ENCODE results near the gene SNCB.
"Not testable (repeated sequence)": the region's sequence is repeated elsewhere in the genome, so short reads cannot be mapped to it uniquely, and the experiment has no call there.

SNCB gene

GRCh38 chr5:176624142-176624541 lies 6.2 kb downstream of the SNCB start:
- no peak for DNase-seq (ENCODE audit: low read depth)

- no peak for DNase-seq (ENCODE audit: low read depth)
Measured at GRCh38 chr5:176621661-176622079, 8.7 kb downstream of the SNCB start.

- DNase-seq (ENCODE audit: low read depth): no peak
Measured at GRCh38 chr5:176620333-176620981, 9.9 kb downstream of the SNCB start.

- DNase-seq (ENCODE audit: low read depth): no peak
Measured at GRCh38 chr5:176619569-176620332, 10.6 kb downstream of the SNCB start.

GRCh38 chr5:176619203-176619568 lies 11.1 kb downstream of the SNCB start:
- DNase-seq (ENCODE audit: low read depth): peak; percentile 59

- DNase-seq (ENCODE audit: low read depth): no peak
Measured at GRCh38 chr5:176618783-176619182, 11.6 kb downstream of the SNCB start.

- DNase-seq (ENCODE audit: low read depth): no peak
Measured at GRCh38 chr5:176616511-176616910, 13.8 kb downstream of the SNCB start.

GRCh38 chr5:176614805-176615478 lies 15.4 kb downstream of the SNCB start:
- DNase-seq (ENCODE audit: low read depth): no peak

- no peak for DNase-seq (ENCODE audit: low read depth)
Measured at GRCh38 chr5:176612855-176613254, 17.5 kb downstream of the SNCB start.

GRCh38 chr5:176612008-176612407 lies 18.3 kb downstream of the SNCB start:
- DNase-seq (ENCODE audit: low read depth): no peak

- DNase-seq (ENCODE audit: low read depth): no peak
Measured at GRCh38 chr5:176611435-176611834, 18.9 kb downstream of the SNCB start.

GRCh38 chr5:176610435-176610773 lies 19.9 kb downstream of the SNCB start:
- DNase-seq (ENCODE audit: low read depth): no peak

GRCh38 chr5:176609724-176610434 lies 20.5 kb downstream of the SNCB start, which contains the start of gene GPRIN1:
TSS of gene GPRIN1 (minus strand) at chr5:176610156. CDS start at chr5:176599834, 10,322 bp downstream.
- DNase-seq (ENCODE audit: low read depth): no peak

- no peak for DNase-seq (ENCODE audit: low read depth)
Measured at GRCh38 chr5:176608937-176609723, 21.2 kb downstream of the SNCB start.

GRCh38 chr5:176608142-176608705 lies 22.1 kb downstream of the SNCB start:
- no peak for DNase-seq (ENCODE audit: low read depth)

- DNase-seq (ENCODE audit: low read depth): no peak
Measured at GRCh38 chr5:176606875-176607274, 23.5 kb downstream of the SNCB start.

GRCh38 chr5:176606032-176606431 lies 24.3 kb downstream of the SNCB start:
- DNase-seq (ENCODE audit: low read depth): no peak

GRCh38 chr5:176603091-176603490 lies 27.2 kb downstream of the SNCB start:
- no peak for DNase-seq (ENCODE audit: low read depth)

GRCh38 chr5:176601901-176602482 lies 28.3 kb downstream of the SNCB start:
- DNase-seq (ENCODE audit: low read depth): no peak

GRCh38 chr5:176599749-176600430 lies 30.4 kb downstream of the SNCB start:
- not testable (repeated sequence) for DNase-seq (ENCODE audit: low read depth)
